ENCODE measurements around the gene DPP9.
"Not testable (repeated sequence)": the region's sequence is repeated elsewhere in the genome, so short reads cannot be mapped to it uniquely, and the experiment has no call there.

The DPP9 gene

GRCh38 chr19:4738734-4739133, 15.1 kb upstream of the DPP9 start:
- DNase-seq (ENCODE audit: low read depth) = no peak

GRCh38 chr19:4737955-4738600, 14.4 kb upstream of the DPP9 start:
- DNase-seq (ENCODE audit: low read depth) = no peak

- DNase-seq (ENCODE audit: low read depth) = no peak
These were observed 10.2 kb upstream of the DPP9 start for GRCh38 chr19:4733755-4734345.

- DNase-seq (ENCODE audit: low read depth) = no peak
These were observed 9.1 kb upstream of the DPP9 start for GRCh38 chr19:4732680-4733114.

- no peak for DNase-seq (ENCODE audit: low read depth)
These were observed 7.1 kb upstream of the DPP9 start for GRCh38 chr19:4730740-4731171.

- no peak for DNase-seq (ENCODE audit: low read depth)
These were observed 5.2 kb upstream of the DPP9 start for GRCh38 chr19:4728871-4729270.

GRCh38 chr19:4722671-4723594, 709 bp downstream of the DPP9 start:
- DNase-seq (ENCODE audit: low read depth) = no peak

GRCh38 chr19:4721196-4721595, 2.4 kb downstream of the DPP9 start:
- DNase-seq (ENCODE audit: low read depth) = no peak

- DNase-seq (ENCODE audit: low read depth) = no peak
These were observed 3.5 kb downstream of the DPP9 start for GRCh38 chr19:4720037-4720700.

GRCh38 chr19:4719499-4719866, 4.2 kb downstream of the DPP9 start:
- no peak for DNase-seq (ENCODE audit: low read depth)

GRCh38 chr19:4717966-4718701, 5.5 kb downstream of the DPP9 start:
- no peak for DNase-seq (ENCODE audit: low read depth)

- DNase-seq (ENCODE audit: low read depth) = peak; percentile 91
These were observed 6.3 kb downstream of the DPP9 start for GRCh38 chr19:4717191-4717965.

GRCh38 chr19:4715529-4716221, 8.0 kb downstream of the DPP9 start:
- no peak for DNase-seq (ENCODE audit: low read depth)

- DNase-seq (ENCODE audit: low read depth) = not testable (repeated sequence)
These were observed 8.5 kb downstream of the DPP9 start for GRCh38 chr19:4715178-4715528.

- DNase-seq (ENCODE audit: low read depth) = no peak
These were observed 9.6 kb downstream of the DPP9 start for GRCh38 chr19:4714016-4714415.

GRCh38 chr19:4713384-4713951, 10.2 kb downstream of the DPP9 start:
- DNase-seq (ENCODE audit: low read depth) = peak; percentile 94

GRCh38 chr19:4712771-4713170, 10.9 kb downstream of the DPP9 start:
- no peak for DNase-seq (ENCODE audit: low read depth)

GRCh38 chr19:4711211-4711610, 12.4 kb downstream of the DPP9 start:
- DNase-seq (ENCODE audit: low read depth) = no peak

GRCh38 chr19:4710281-4710600, 13.4 kb downstream of the DPP9 start:
- no peak for DNase-seq (ENCODE audit: low read depth)

All from non-pigmented ciliary epithelial cell (primary cell).